Spleen (tissue), 11 donors: Measurements from ENCODE around the gene GPT2. TPM values are rescaled to one million over a fixed set of nuclear protein-coding genes. Genes with fewer than 3 reads are reported as not detected.

Experiments used
- DNase-seq: peaks from one replicate; pipeline ENCODE4 v3.0.0-alpha.2; 2020
- H3K27ac ChIP-seq, 8 donors: fragments of 200-600 bp; sonication (generic) in 7 of 8; 1 replicate in 4 of 8; 2 replicates in 4 of 8; pipeline versions ENCODE4 v1.5.0 to v1.8.0; 2016 to 2021; ENCODE audit warnings: inconsistent platforms in 4 of 8, mild to moderate bottlenecking in 4 of 8, moderate library complexity in 1 of 8
- H3K27me3 ChIP-seq, 7 donors: fragments of 200-600 bp; sonication (generic) in 6 of 7; replicated peaks in 1 of 7; 1 replicate in 4 of 7; 2 replicates in 3 of 7; pipeline versions ENCODE4 v1.5.0 to v1.8.0; 2016 to 2021; ENCODE audit warnings: inconsistent platforms in 3 of 7, mild to moderate bottlenecking in 1 of 7
- H3K36me3 ChIP-seq, 6 donors: fragments of 200-600 bp; sonication (generic) in 5 of 6; 1 replicate in 4 of 6; 2 replicates in 2 of 6; pipeline versions ENCODE4 v1.5.0 to v1.8.0; 2016 to 2021; ENCODE audit warnings: inconsistent platforms in 2 of 6
- H3K4me1 ChIP-seq, 6 donors: fragments of 200-600 bp; sonication (generic) in 5 of 6; 1 replicate in 3 of 6; 2 replicates in 3 of 6; pipeline versions ENCODE4 v1.5.0 to v1.8.0; 2016 to 2021; ENCODE audit warnings: inconsistent platforms in 3 of 6
- H3K4me3 ChIP-seq, 8 donors: fragments of 200-600 bp; sonication (generic) in 7 of 8; 1 replicate in 4 of 8; 2 replicates in 4 of 8; pipeline versions ENCODE4 v1.5.0 to v1.8.0; 2016 to 2021; ENCODE audit warnings: inconsistent platforms in 4 of 8, mild to moderate bottlenecking in 4 of 8, moderate library complexity in 2 of 8
- H3K9me3 ChIP-seq, 8 donors: fragments of 200-600 bp; sonication (generic) in 7 of 8; 1 replicate in 4 of 8; 2 replicates in 4 of 8; pipeline versions ENCODE4 v1.5.0 to v1.8.0; 2016 to 2021; ENCODE audit warnings: inconsistent platforms in 4 of 8
- CTCF ChIP-seq, 11 experiments: fragments of 200-600 bp in 7 of 11; fragments of 450-650 bp in 4 of 11; sonication (generic) in 4 of 11; IDR thresholded peaks in 8 of 11; conservative IDR thresholded peaks in 3 of 11; 1 replicate in 7 of 11; 2 replicates in 4 of 11; pipeline versions ENCODE4 v1.4.0 to v1.8.0; 2016 to 2021; ENCODE audit warnings: antibody characterized with exemption in 11 of 11, inconsistent platforms in 4 of 11, mild to moderate bottlenecking in 1 of 11
- POLR2A ChIP-seq, 3 donors: fragments of 450-650 bp; IDR thresholded peaks; one replicate each; pipeline ENCODE4 v1.5.1; 2017; ENCODE audit warnings: antibody characterized with exemption in 3 of 3, mild to moderate bottlenecking in 1 of 3
- POLR2AphosphoS5 ChIP-seq, 3 donors: sonication (generic); formaldehyde crosslinking; IDR thresholded peaks; one replicate each; pipeline ENCODE4 v1.5.1; 2017; ENCODE audit warnings: antibody characterized with exemption in 3 of 3
- WGBS, 5 donors: extraction: QIAGEN DNeasy Blood & Tissue Kit in 3 of 5; methylation state at CpG; one replicate each; pipeline versions ENCODE4 v1.1.5 to v1.1.7; 2013 to 2018; 5-methylcytosine and 5-hydroxymethylcytosine counted together
- intact Hi-C: fragments of 100-400 bp; cut with DNase I; formaldehyde crosslinking; loops from one replicate; pipeline ENCODE4 v1.15.0; 2023; ENCODE audit warnings: low total_unique reads
- polyA plus RNA-seq, 3 donors: library from polyadenylated mRNA; stranded (reverse); fragments of 200-250 nt; gene quantifications; one replicate each; pipeline ENCODE4 v1.2.1, GENCODE V29; 2013
- total RNA-seq, 7 donors: library from RNA; depleted of rRNA in 3 of 7; stranded (reverse); fragments of >200 nt in 3 of 7; fragmentation: NEBNext Ultra II Directional in 4 of 7; extraction: Animal tissue kit (Norgen Biotek cat#: 25700) in 4 of 7; gene quantifications; one replicate each; pipeline versions ENCODE4 v1.1.0 to v1.2.1, GENCODE V29; 2016 to 2021
- donor health status: healthy with polysubstance abuse.
- donor health status: DM: no; HTN: no; CAD: no; lungs with moderate emphysema.
- donor health status: DM: no; HTN: no; CAD: no.
- donor health status: Bipolar disorder and iron deficiency.
- donor health status: healthy.
- donor health status: DM: no; HTN: no; CAD: no.
- donor health status: DM: yes; HTN: yes; CAD: no.

The GPT2 gene
- total and polyA plus RNA-seq, 10 donors: 3.1 to 9.2 (median 4.9) TPM

GRCh38 chr16:46882940-46883307 is 1.2 kb upstream of the GPT2 start:
- TF ChIP-seq POLR2AphosphoS5 (IDR thresholded peaks at IDR 0.05): no peak
- no peak for TF ChIP-seq POLR2A (IDR thresholded peaks at IDR 0.05)
- no peak for TF ChIP-seq CTCF (IDR thresholded peaks at IDR 0.05 in 8 of 11, conservative IDR thresholded peaks at IDR 0.05 in 3 of 11)
- 78 to 90% (median 85%) methylated on average over 6 of the region's 6 CpGs for WGBS, 5 donors
- no peaks in the 10 kb centered on the region for H3K36me3 ChIP-seq
- no peak overlapping the region for H3K4me3 ChIP-seq
- H3K27ac ChIP-seq: no peak overlapping the region
- DNase-seq: no peak
- peaks cover 0 to 19% (median 0%) of the 10 kb centered on the region in 7 donors for H3K27me3 ChIP-seq
- H3K4me1 ChIP-seq: peaks cover 8 to 31% (median 18%) of the 10 kb centered on the region in 6 donors
- no peaks in the 10 kb centered on the region for H3K9me3 ChIP-seq
- intact Hi-C loops: no loop called here

GRCh38 chr16:46883353-46883689 is 841 bp upstream of the GPT2 start:
- DNase-seq: no peak
- intact Hi-C loops: no loop called here
- peaks cover 8 to 27% (median 18%) of the 10 kb centered on the region in 6 donors for H3K4me1 ChIP-seq
- peaks cover 0 to 19% (median 0%) of the 10 kb centered on the region in 7 donors for H3K27me3 ChIP-seq
- no peaks in the 10 kb centered on the region for H3K36me3 ChIP-seq
- H3K4me3 ChIP-seq: peak overlapping the region; percentile 78 to 99 (median 95)
- TF ChIP-seq POLR2AphosphoS5 (IDR thresholded peaks at IDR 0.05) (no peak), POLR2A (IDR thresholded peaks at IDR 0.05) (no peak), CTCF (IDR thresholded peaks at IDR 0.05 in 8 of 11, conservative IDR thresholded peaks at IDR 0.05 in 3 of 11) (no peak)
- H3K27ac ChIP-seq: peak overlapping the region in 4 of 8 donors; percentile 57 to 77 (median 64)
- WGBS, 5 donors: 24 to 34% (median 29%) methylated on average over 10 of the region's 10 CpGs
- no peaks in the 10 kb centered on the region for H3K9me3 ChIP-seq

- H3K9me3 ChIP-seq: no peaks in the 10 kb centered on the region
- H3K27ac ChIP-seq: peak overlapping the region in 3 of 8 donors; percentile 61 to 77 (median 67)
- WGBS, 5 donors: 4 to 26% (median 8%) methylated on average over 9 to 72 of the region's 72 CpGs
- intact Hi-C loops: no loop called here
- TF ChIP-seq POLR2A (IDR thresholded peaks at IDR 0.05) (no peak), POLR2AphosphoS5 (IDR thresholded peaks at IDR 0.05) (no peak), CTCF (IDR thresholded peaks at IDR 0.05 in 8 of 11, conservative IDR thresholded peaks at IDR 0.05 in 3 of 11) (no peak)
- peaks cover 0 to 19% (median 0%) of the 10 kb centered on the region in 7 donors for H3K27me3 ChIP-seq
- peak overlapping the region; percentile 78 to 99 (median 95) for H3K4me3 ChIP-seq
- no peaks in the 10 kb centered on the region for H3K36me3 ChIP-seq
- DNase-seq: peak; percentile 85
- peaks cover 8 to 24% (median 18%) of the 10 kb centered on the region in 6 donors for H3K4me1 ChIP-seq
Observed at GRCh38 chr16:46884513-46885293, 541 bp downstream of the GPT2 start.

- Histone ChIP-seq H3K4me1 (peaks cover 8 to 24% (median 18%) of the 10 kb centered on the region in 6 donors), H3K27ac (no peak overlapping the region), H3K4me3 (no peak overlapping the region), H3K9me3 (no peaks in the 10 kb centered on the region), H3K36me3 (no peaks in the 10 kb centered on the region), H3K27me3 (peaks cover 0 to 19% (median 0%) of the 10 kb centered on the region in 7 donors)
- TF ChIP-seq POLR2A (IDR thresholded peaks at IDR 0.05): no peak
- TF ChIP-seq POLR2AphosphoS5 (IDR thresholded peaks at IDR 0.05): no peak
- TF ChIP-seq CTCF (IDR thresholded peaks at IDR 0.05 in 8 of 11, conservative IDR thresholded peaks at IDR 0.05 in 3 of 11): no peak
- intact Hi-C loops: no loop called here
- 83 to 95% (median 86%) methylated on average over 12 of the region's 12 CpGs for WGBS, 5 donors
- no peak for DNase-seq
Observed at GRCh38 chr16:46885960-46886763, 2.0 kb downstream of the GPT2 start.
